ENCODE results near the gene ST6GALNAC6. TPM values are rescaled to one million over a fixed set of nuclear protein-coding genes. Genes with fewer than 3 reads are reported as not detected.

ST6GALNAC6 gene
- total and polyA plus RNA-seq, 2 of the 8 experiments (the other 6 are each of a cell fraction or from before 2014, with no cell fraction given) = 43.7 to 64.4 TPM

GRCh38 chr9:127945338-127945737 lies 45.9 kb upstream of the ST6GALNAC6 start:
- Histone ChIP-seq H3K18ac (ENCODE audit: extremely low read depth, low read length) (no peak overlapping the region), H3K27ac (ENCODE audit: low read depth, low read length) (no peak overlapping the region), H4K91ac (replicated peaks; ENCODE audit: insufficient read length, low read length) (no peak overlapping the region), H3K79me1 (ENCODE audit: low read depth, low read length) (no peaks in the 10 kb centered on the region; the same call in 1 of the 2 replicates), H4K20me1 (replicated peaks in 1 of 2; ENCODE audit: control insufficient read depth in 1 of 2, insufficient read depth in 2 of 2, low read length in 2 of 2) (peaks cover 8 to 20% of the 10 kb centered on the region in 2 experiments), H3K14ac (ENCODE audit: insufficient read length) (no peak overlapping the region), H3K4me3 (ENCODE audit: extremely low read depth in 1 of 4, insufficient read depth in 2 of 4, low read depth in 3 of 4, low read length in 4 of 4) (no peak overlapping the region), H2BK20ac (ENCODE audit: low read length) (no peak overlapping the region), H3K4me2 (ENCODE audit: insufficient read depth in 1 of 2, low read depth in 2 of 2, low read length in 2 of 2) (no peak overlapping the region), H3K23ac (ENCODE audit: insufficient read length) (no peak overlapping the region), H3K79me2 (ENCODE audit: control insufficient read depth in 1 of 2, insufficient read depth in 2 of 2, low read length in 2 of 2) (no peaks in the 10 kb centered on the region; a peak in 1 of 4 replicates), H2BK5ac (ENCODE audit: low read depth, low read length) (no peak overlapping the region), H2BK12ac (ENCODE audit: low read depth, low read length) (no peak overlapping the region), H2AK5ac (ENCODE audit: low read depth, low read length) (no peak overlapping the region), H4K5ac (ENCODE audit: insufficient read length, low read depth, low read length) (no peak overlapping the region), H3K23me2 (ENCODE audit: low read depth, low read length) (no peaks in the 10 kb centered on the region), H3K9me3 (ENCODE audit: insufficient read depth in 2 of 2, low read depth in 1 of 2, low read length in 1 of 2) (no peaks in the 10 kb centered on the region), H3K56ac (replicated peaks; ENCODE audit: insufficient read length, low read depth, low read length) (no peak overlapping the region), H3K9ac (replicated peaks in 1 of 4; ENCODE audit: extremely low read depth in 1 of 4, low read depth in 3 of 4, low read length in 3 of 4) (no peak overlapping the region), H2BK15ac (ENCODE audit: low read length) (no peak overlapping the region), H3K27me3 (replicated peaks in 1 of 4; ENCODE audit: control insufficient read depth in 3 of 4, extremely low read depth in 1 of 4, insufficient read depth in 3 of 4, low read length in 3 of 4) (no peaks in the 10 kb centered on the region), H2BK120ac (replicated peaks; ENCODE audit: low read depth, low read length) (no peak overlapping the region), H4K8ac (ENCODE audit: extremely low read depth, insufficient read depth, low read length) (no peak overlapping the region), H3K4ac (replicated peaks; ENCODE audit: insufficient read length, low read depth, low read length) (no peak overlapping the region), H2AFZ (ENCODE audit: low read length) (no peak overlapping the region), H3K4me1 (replicated peaks in 1 of 4; ENCODE audit: control insufficient read depth in 3 of 4, insufficient read depth in 4 of 4, low read length in 3 of 4) (peaks cover 0 to 16% (median 7%) of the 10 kb centered on the region in 4 experiments; a peak in 6 of 7 replicates), H3K36me3 (ENCODE audit: control insufficient read depth in 2 of 4, insufficient read depth in 4 of 4, low read length in 3 of 4) (peaks cover 7 to 16% (median 13%) of the 10 kb centered on the region in 4 experiments)
- no peak for TF ChIP-seq CTCF (IDR thresholded peaks at IDR 0.05; ENCODE audit: control extremely low read depth in 1 of 3, insufficient read depth in 1 of 3, low read depth in 1 of 3, low read length in 3 of 3)
- no peak for TF ChIP-seq HDAC6 (IDR thresholded peaks at IDR 0.05; ENCODE audit: low read depth, low read length)
- no peak for TF ChIP-seq ATF2 (IDR thresholded peaks at IDR 0.05; ENCODE audit: low read length)
- no peak for TF ChIP-seq RFX5 (IDR thresholded peaks at IDR 0.05; ENCODE audit: borderline replicate concordance, low read depth, low read length)
- TF ChIP-seq CTBP2 (IDR thresholded peaks at IDR 0.05; ENCODE audit: borderline replicate concordance, insufficient read depth, insufficient read length, low read length) = no peak
- no peak for TF ChIP-seq SIX5 (IDR thresholded peaks at IDR 0.05; ENCODE audit: low read depth, low read length)
- CTCF ChIA-PET (ENCODE audit: partially characterized antibody) = interaction anchor here (4.6 to 35.5 kb wide), 3 partner anchors 10 to 86 kb away, joined by 39 to 825 read pairs (median 143); no protein-coding TSS in a partner anchor
- 90% methylated on average over 24 of the region's 24 CpGs; no CpG with 5 or more reads in 1 of the 2 experiments for WGBS, 2 experiments (ENCODE audit: extremely low coverage in 1 of 2, insufficient coverage in 1 of 2, insufficient read length in 1 of 2, insufficient replicate concordance in 2 of 2, low coverage in 1 of 2, low lambda C conversion rate in 2 of 2, missing lambda C conversion rate in 1 of 2)
- no peak for FAIRE-seq
- POLR2A ChIA-PET (ENCODE audit: partially characterized antibody) = no interaction called here
- DNase-seq (ENCODE audit: low read depth in 1 of 2, low spot score in 2 of 2) = no peak
